Uterus (tissue), 2 donors: ENCODE data around the gene DDIT4.

Experiments
- CTCF ChIP-seq, 4 experiments: fragments of 200-600 bp in 2 of 4; fragments of 450-650 bp in 2 of 4; sonication (generic) in 2 of 4; IDR thresholded peaks; one replicate each; pipeline ENCODE4 v1.5.1; 2016 to 2019; ENCODE audit warnings: antibody characterized with exemption in 4 of 4, mild to moderate bottlenecking in 2 of 4, moderate library complexity in 1 of 4
- POLR2A ChIP-seq, 2 donors: fragments of 450-650 bp; IDR thresholded peaks; one replicate each; pipeline ENCODE4 v1.6.1; 2016; ENCODE audit warnings: antibody characterized with exemption in 2 of 2, mild to moderate bottlenecking in 1 of 2, moderate library complexity in 1 of 2

- TF ChIP-seq CTCF (IDR thresholded peaks at IDR 0.05) (no peak), POLR2A (IDR thresholded peaks at IDR 0.05) (no peak)
These were observed 37.9 kb downstream of the DDIT4 start for GRCh38 chr10:72311667-72312066.
